K562 (cell line): ENCODE measurements around the gene MLH1. TPM values are rescaled to one million over a fixed set of nuclear protein-coding genes. Genes with fewer than 3 reads are reported as not detected.

ENCODE experiments used
- ATAC-seq: fragments of 200-7000 bp; cut with Tn5 transposase; 3 replicates; pipeline ENCODE4 v1.9.1; 2020; ENCODE audit warnings: moderate library complexity
- BruUV-seq: library from RNA; stranded (reverse); fragments of 400-500 nt; replicated peaks from 2 replicates; lab custom pipeline; 2021; lab: Mats Ljungman, UMichigan
- CTCF ChIA-PET: fragments of 300-600 bp; formaldehyde crosslinking; extraction: SDS; loops from one replicate; lab custom pipeline; 2021; ENCODE audit warnings: low intra/inter-chr PET ratio; lab: Yijun Ruan, JAX
- POLR2A ChIA-PET: fragments of 300-600, 350-650 bp; sonication (Branson Sonifier 250); formaldehyde crosslinking; extraction: SDS; loops from one replicate; lab custom pipeline; 2021; ENCODE audit warnings: antibody characterized with exemption, inconsistent platforms; lab: Yijun Ruan, JAX
- DNase-seq, 4 experiments: peaks; one replicate each; pipeline versions ENCODE4 v3.0.0 to v3.0.0-alpha.2; 2011 to 2018; ENCODE audit warnings: low spot score in 3 of 4, mixed read lengths in 3 of 4; ENCODE audit errors: extremely low read depth in 1 of 4
- FAIRE-seq: peaks from 2 replicates; lab custom pipeline; 2011; peaks lifted over from hg19 to GRCh38; lab: Jason Lieb, UNC
- H2AFZ ChIP-seq: 2 replicates; pipeline ENCODE4 v1.6.0; 2011; ENCODE audit warnings: low read depth, low read length, control low read depth, inconsistent platforms
- H3K27ac ChIP-seq: fragments of 200-600 bp; 3 replicates; pipeline ENCODE4 v1.8.0; 2011; ENCODE audit warnings: low read depth, mild to moderate bottlenecking, control low read depth, inconsistent platforms, low read length, moderate library complexity, mixed read lengths; ENCODE audit errors: extremely low read depth
- H3K27me3 ChIP-seq, 2 experiments: fragments of 300-600 bp in 1 of 2; 2 replicates in 1 of 2; 3 replicates in 1 of 2; pipeline versions ENCODE4 v1.6.0 to v1.8.0; 2011; ENCODE audit warnings: inconsistent platforms in 2 of 2, low read length in 2 of 2, mild to moderate bottlenecking in 1 of 2, mixed read lengths in 1 of 2, moderate library complexity in 1 of 2; ENCODE audit not compliant: control insufficient read depth in 2 of 2, insufficient read depth in 2 of 2
- H3K36me3 ChIP-seq: fragments of 300-600 bp; 3 replicates; pipeline ENCODE4 v1.8.0; 2011; ENCODE audit warnings: mild to moderate bottlenecking, low read length, inconsistent platforms; ENCODE audit not compliant: control insufficient read depth, insufficient read depth
- H3K4me1 ChIP-seq, 2 experiments: fragments of 200-600 bp in 1 of 2; replicated peaks in 1 of 2; 2 replicates in 1 of 2; 3 replicates in 1 of 2; pipeline versions ENCODE4 v1.5.1 to v1.8.0; 2011; ENCODE audit warnings: inconsistent platforms in 2 of 2, low read length in 2 of 2, mild to moderate bottlenecking in 1 of 2, mixed read lengths in 1 of 2, moderate library complexity in 1 of 2; ENCODE audit not compliant: control insufficient read depth in 2 of 2, insufficient read depth in 2 of 2
- H3K4me2 ChIP-seq: 2 replicates; pipeline ENCODE4 v1.6.1; 2011; ENCODE audit warnings: low read length, control low read depth, inconsistent platforms, mixed read lengths; ENCODE audit not compliant: insufficient read depth
- H3K4me3 ChIP-seq: fragments of 200-600 bp; sonication (generic), shearing (Covaris generic); 2 replicates; pipeline ENCODE4 v1.5.1; 2016; ENCODE audit warnings: control low read depth, inconsistent platforms
- H3K79me2 ChIP-seq: fragments of 200-600 bp; 3 replicates; pipeline ENCODE4 v1.8.0; 2011; ENCODE audit warnings: low read length, inconsistent platforms; ENCODE audit not compliant: control insufficient read depth, insufficient read depth
- H3K9ac ChIP-seq, 2 experiments: 2 replicates each; pipeline versions ENCODE4 v1.6.0 to v1.6.1; 2011; ENCODE audit warnings: low read depth in 2 of 2, low read length in 2 of 2, control low read depth in 1 of 2, inconsistent platforms in 1 of 2, mild to moderate bottlenecking in 1 of 2, mixed read lengths in 1 of 2; ENCODE audit not compliant: insufficient read depth in 1 of 2
- H3K9me1 ChIP-seq: one replicate; pipeline ENCODE4 v1.6.0; 2011; ENCODE audit warnings: inconsistent platforms, mild to moderate bottlenecking, low read length, moderate library complexity; ENCODE audit not compliant: control insufficient read depth, insufficient read depth
- H3K9me3 ChIP-seq: replicated peaks from 2 replicates; pipeline ENCODE4 v1.5.1; 2011; ENCODE audit warnings: low read depth, low read length, inconsistent platforms; ENCODE audit not compliant: control insufficient read depth, insufficient read depth
- H4K20me1 ChIP-seq: replicated peaks from 2 replicates; pipeline ENCODE4 v1.6.1; 2011; ENCODE audit warnings: low read length, inconsistent platforms, mixed read lengths; ENCODE audit not compliant: control insufficient read depth, insufficient read depth
- BMI1 ChIP-seq: fragments of 150-350 bp; IDR thresholded peaks from 2 replicates; pipeline ENCODE4 v1.6.1; 2014; ENCODE audit warnings: low read length
- ETS1 ChIP-seq: conservative IDR thresholded peaks from 2 replicates; pipeline ENCODE4 v1.6.1; 2011; ENCODE audit warnings: low read depth, mild to moderate bottlenecking, low read length; ENCODE audit not compliant: control insufficient read depth
- HNRNPK ChIP-seq: fragments of 200-400 bp; formaldehyde crosslinking; IDR thresholded peaks from one replicate; pipeline ENCODE4 v1.6.1; 2018; ENCODE audit warnings: mild to moderate bottlenecking, low read depth, low read length; ENCODE audit not compliant: poor library complexity, severe bottlenecking
- KAT7 ChIP-seq: sonication (generic); formaldehyde crosslinking; IDR thresholded peaks from 2 replicates; pipeline ENCODE4 v1.8.0; 2022; ENCODE audit warnings: missing genetic modification reagents, mild to moderate bottlenecking, borderline replicate concordance
- NCOA2 ChIP-seq, 2 experiments: fragments of 450-650 bp; IDR thresholded peaks; 2 replicates each; pipeline ENCODE4 v1.6.1; 2018; ENCODE audit warnings: mild to moderate bottlenecking in 2 of 2, moderate library complexity in 1 of 2; ENCODE audit not compliant: partially characterized antibody in 2 of 2
- PML ChIP-seq: IDR thresholded peaks from 2 replicates; pipeline ENCODE4 v1.6.1; 2012; ENCODE audit warnings: low read length, inconsistent platforms
- TFAM ChIP-seq: fragments of 250-450 bp; sonication (Bioruptor Pico); conservative IDR thresholded peaks from 2 replicates; pipeline ENCODE4 v1.5.0; 2021; ENCODE audit warnings: mild to moderate bottlenecking, moderate library complexity
- TRIM28 ChIP-seq: fragments of 450-650 bp; IDR thresholded peaks from 2 replicates; pipeline ENCODE4 v1.6.1; 2017
- ZBTB49 ChIP-seq: sonication (generic); formaldehyde crosslinking; IDR thresholded peaks from 2 replicates; pipeline ENCODE4 v1.8.0; 2022; ENCODE audit warnings: missing genetic modification reagents, mild to moderate bottlenecking, borderline replicate concordance
- ZNF318 ChIP-seq, 2 experiments: fragments of 450-650 bp; IDR thresholded peaks; 2 replicates each; pipeline ENCODE4 v1.6.1; 2016; ENCODE audit warnings: mild to moderate bottlenecking in 2 of 2, borderline replicate concordance in 1 of 2, low read depth in 1 of 2, moderate library complexity in 1 of 2
- ZNF75A ChIP-seq: fragments of 450-650 bp; formaldehyde crosslinking; IDR thresholded peaks from 2 replicates; pipeline ENCODE4 v1.4.0; 2020; ENCODE audit warnings: mild to moderate bottlenecking
- WGBS: fragments of 100-300 bp; shearing (Covaris generic); methylation state at CpG from one replicate; pipeline ENCODE4 v1.1.6; 2016; ENCODE audit warnings: low coverage, mixed read lengths; ENCODE audit not compliant: insufficient coverage; ENCODE audit errors: missing lambda C conversion rate; 5-methylcytosine and 5-hydroxymethylcytosine counted together
- in situ Hi-C: fragments of 300-500 bp; cut with MboI; formaldehyde crosslinking; loops from 4 replicates; pipeline ENCODE4 v1.15.0; 2018; ENCODE audit warnings: inconsistent platforms, mixed read lengths
- intact Hi-C: fragments of 100-400 bp; cut with micrococcal nuclease; formaldehyde crosslinking; loops from 2 replicates; pipeline ENCODE4 v1.14.2; 2022
- polyA plus RNA-seq, 8 experiments: library from polyadenylated mRNA; depleted of rRNA in 4 of 8; stranded (reverse) in 5 of 8; unstranded in 3 of 8; fragments of >200 nt; fragmentation: Nextera tagmentation in 2 of 8; fragmentation: Illumina TruSeq in 1 of 8; extraction: Ambion mirVana in 2 of 8; extraction: Trizol in 1 of 8; gene quantifications; 2 replicates each; pipeline versions ENCODE4 v1.2.1 to v1.2.3, GENCODE V29; 2011 to 2014; ENCODE audit warnings: inconsistent platforms in 1 of 8, missing spikeins in 1 of 8
- total RNA-seq, 7 experiments: library from RNA; depleted of rRNA in 6 of 7; stranded (reverse); fragments of >200 nt in 6 of 7; fragmentation: Illumina TruSeq in 2 of 7; extraction: Trizol in 2 of 7; gene quantifications; 2 replicates each; pipeline versions ENCODE4 v1.2.1 to v1.2.3, GENCODE V29; 2011 to 2021; ENCODE audit warnings: low replicate concordance in 1 of 7

The MLH1 gene
- total and polyA plus RNA-seq, 9 of the 15 experiments (the other 6 are each of a cell fraction or from before 2014, with no cell fraction given), result 76.4 to 155 (median 117) TPM

GRCh38 chr3:37030588-37030987 lies 37.3 kb downstream of the MLH1 start:
- Histone ChIP-seq H3K27ac (no peak overlapping the region), H3K79me2 (no peaks in the 10 kb centered on the region), H4K20me1 (no peaks in the 10 kb centered on the region), H3K9me1 (no peaks in the 10 kb centered on the region), H3K9ac (no peak overlapping the region), H3K36me3 (peaks cover 95% of the 10 kb centered on the region), H3K9me3 (no peaks in the 10 kb centered on the region), H3K4me3 (no peak overlapping the region), H3K27me3 (no peaks in the 10 kb centered on the region), H2AFZ (no peak overlapping the region), H3K4me2 (no peak overlapping the region), H3K4me1 (peaks cover 4% of the 10 kb centered on the region in 2 experiments; a peak in 3 of 5 replicates)
- ATAC-seq (no peak), DNase-seq (no peak), FAIRE-seq (no peak)
- POLR2A ChIA-PET, result interaction anchor here (0.8 kb wide), 1 partner anchor 210 kb away, joined by 3 read pairs; no protein-coding TSS in a partner anchor
- in situ Hi-C loops, result no loop called here
- intact Hi-C loops, result no loop called here
- no TSS peak for BruUV-seq
- CTCF ChIA-PET, result no interaction called here
- WGBS, result 82% methylated on average over 3 of the region's 3 CpGs
- no peak for TF ChIP-seq ZBTB49 (CRISPR knock-in tag)
- TF ChIP-seq TRIM28, result no peak
- TF ChIP-seq NCOA2 (IDR thresholded peaks at IDR 0.05; ENCODE audit: partially characterized antibody in 2 of 2), result no peak
- no peak for TF ChIP-seq ZNF75A (CRISPR knock-in tag)
- no peak for TF ChIP-seq TFAM
- TF ChIP-seq KAT7, result no peak
- no peak for TF ChIP-seq PML
- no peak for TF ChIP-seq HNRNPK
- TF ChIP-seq BMI1, result no peak
- no peak for TF ChIP-seq ZNF318 (IDR thresholded peaks at IDR 0.05; ENCODE audit: borderline replicate concordance in 1 of 2, low read depth in 1 of 2)
- TF ChIP-seq ETS1, result no peak
